ENCODE measurements around the gene KDM4C.

DNA sequence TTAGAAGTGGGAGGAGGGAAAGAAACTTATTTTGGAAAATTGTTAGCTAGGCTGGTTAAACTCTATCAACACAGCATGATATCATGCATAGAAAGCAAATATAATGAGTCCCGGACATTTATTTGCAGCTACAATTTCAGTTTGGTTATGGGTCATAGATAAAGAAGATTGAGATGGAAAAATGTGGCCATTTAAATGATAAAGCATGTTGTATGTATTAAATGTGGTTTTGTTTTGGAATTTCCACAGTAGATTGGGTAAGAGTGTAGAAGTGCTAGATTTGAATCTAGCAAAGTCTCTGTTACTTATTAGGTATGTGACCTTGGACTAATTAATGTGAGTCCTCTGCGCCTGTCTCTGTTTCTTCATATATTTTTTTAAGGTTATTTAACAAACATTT, 217.4 kb downstream of the KDM4C start:
- TF ChIP-seq, protein P1, sequence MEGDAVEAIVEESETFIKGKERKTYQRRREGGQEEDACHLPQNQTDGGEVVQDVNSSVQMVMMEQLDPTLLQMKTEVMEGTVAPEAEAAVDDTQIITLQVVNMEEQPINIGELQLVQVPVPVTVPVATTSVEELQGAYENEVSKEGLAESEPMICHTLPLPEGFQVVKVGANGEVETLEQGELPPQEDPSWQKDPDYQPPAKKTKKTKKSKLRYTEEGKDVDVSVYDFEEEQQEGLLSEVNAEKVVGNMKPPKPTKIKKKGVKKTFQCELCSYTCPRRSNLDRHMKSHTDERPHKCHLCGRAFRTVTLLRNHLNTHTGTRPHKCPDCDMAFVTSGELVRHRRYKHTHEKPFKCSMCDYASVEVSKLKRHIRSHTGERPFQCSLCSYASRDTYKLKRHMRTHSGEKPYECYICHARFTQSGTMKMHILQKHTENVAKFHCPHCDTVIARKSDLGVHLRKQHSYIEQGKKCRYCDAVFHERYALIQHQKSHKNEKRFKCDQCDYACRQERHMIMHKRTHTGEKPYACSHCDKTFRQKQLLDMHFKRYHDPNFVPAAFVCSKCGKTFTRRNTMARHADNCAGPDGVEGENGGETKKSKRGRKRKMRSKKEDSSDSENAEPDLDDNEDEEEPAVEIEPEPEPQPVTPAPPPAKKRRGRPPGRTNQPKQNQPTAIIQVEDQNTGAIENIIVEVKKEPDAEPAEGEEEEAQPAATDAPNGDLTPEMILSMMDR (IDR thresholded peaks at IDR 0.05; ENCODE audit: control extremely low read depth in 1 of 3, insufficient read depth in 1 of 3, low read depth in 1 of 3, low read length in 3 of 3): no peak
- no peak for TF ChIP-seq JUN (IDR thresholded peaks at IDR 0.05; ENCODE audit: low read depth, low read length)
- TF ChIP-seq ZNF274 (IDR thresholded peaks at IDR 0.05; ENCODE audit: borderline replicate concordance, extremely low read depth, low read length): no peak
- no peak for TF ChIP-seq SP1 (IDR thresholded peaks at IDR 0.05; ENCODE audit: low read depth, low read length)
- TF ChIP-seq POLR2AphosphoS5 (IDR thresholded peaks at IDR 0.05; ENCODE audit: low read depth, low read length): no peak
- TF ChIP-seq EP300 (IDR thresholded peaks at IDR 0.05; ENCODE audit: borderline replicate concordance in 1 of 2, low read depth in 2 of 2, low read length in 2 of 2): no peak
- TF ChIP-seq CEBPB (IDR thresholded peaks at IDR 0.05; ENCODE audit: low read depth, low read length): no peak

All from H1 (cell line).